DOHH2 (cell line): ENCODE data around the gene MYO6.

Source experiments
- EZH2phosphoT487 ChIP-seq: fragments of 200-600 bp; sonication (generic); IDR thresholded peaks from 2 replicates; pipeline ENCODE4 v1.6.1; 2017; ENCODE audit warnings: borderline replicate concordance, mild to moderate bottlenecking, antibody characterized with exemption, low read length, moderate library complexity, mixed read lengths
- TF ChIP-seq, protein P1 (sequence below): fragments of 200-600 bp; sonication (generic); IDR thresholded peaks from one replicate; pipeline ENCODE4 v1.5.1; 2014; ENCODE audit warnings: antibody characterized with exemption, mild to moderate bottlenecking, low read depth, low read length; ENCODE audit not compliant: poor library complexity, severe bottlenecking

DNA sequence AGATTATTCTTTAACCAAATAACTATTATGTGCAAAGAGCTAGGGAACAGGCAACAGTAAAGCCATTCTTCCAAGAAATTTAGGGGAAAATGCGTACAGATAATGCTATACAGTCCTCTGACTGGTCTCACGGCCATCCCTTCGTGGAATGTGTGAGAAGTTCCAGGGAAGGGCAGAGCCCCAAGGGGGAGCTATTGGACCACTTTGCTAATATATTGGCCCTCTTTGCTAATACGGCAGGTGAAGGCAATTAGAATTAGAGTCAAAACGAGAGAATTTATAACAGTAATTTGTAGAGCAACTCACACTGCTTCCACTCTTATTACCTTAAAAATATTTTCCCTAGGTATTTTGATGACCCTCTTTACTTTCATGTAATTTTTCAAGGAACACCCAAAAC is 183.0 kb downstream of the MYO6 start:
- TF ChIP-seq, protein P1, sequence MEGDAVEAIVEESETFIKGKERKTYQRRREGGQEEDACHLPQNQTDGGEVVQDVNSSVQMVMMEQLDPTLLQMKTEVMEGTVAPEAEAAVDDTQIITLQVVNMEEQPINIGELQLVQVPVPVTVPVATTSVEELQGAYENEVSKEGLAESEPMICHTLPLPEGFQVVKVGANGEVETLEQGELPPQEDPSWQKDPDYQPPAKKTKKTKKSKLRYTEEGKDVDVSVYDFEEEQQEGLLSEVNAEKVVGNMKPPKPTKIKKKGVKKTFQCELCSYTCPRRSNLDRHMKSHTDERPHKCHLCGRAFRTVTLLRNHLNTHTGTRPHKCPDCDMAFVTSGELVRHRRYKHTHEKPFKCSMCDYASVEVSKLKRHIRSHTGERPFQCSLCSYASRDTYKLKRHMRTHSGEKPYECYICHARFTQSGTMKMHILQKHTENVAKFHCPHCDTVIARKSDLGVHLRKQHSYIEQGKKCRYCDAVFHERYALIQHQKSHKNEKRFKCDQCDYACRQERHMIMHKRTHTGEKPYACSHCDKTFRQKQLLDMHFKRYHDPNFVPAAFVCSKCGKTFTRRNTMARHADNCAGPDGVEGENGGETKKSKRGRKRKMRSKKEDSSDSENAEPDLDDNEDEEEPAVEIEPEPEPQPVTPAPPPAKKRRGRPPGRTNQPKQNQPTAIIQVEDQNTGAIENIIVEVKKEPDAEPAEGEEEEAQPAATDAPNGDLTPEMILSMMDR, result peak; percentile 69
- TF ChIP-seq EZH2phosphoT487, result no peak
